ENCODE measurements around the gene TRIM65. TPM values are rescaled to one million over a fixed set of nuclear protein-coding genes. Genes with fewer than 3 reads are reported as not detected.

TRIM65 gene
- total and polyA plus RNA-seq, 2 of the 13 experiments (the other 11 are each of a cell fraction or from before 2014, with no cell fraction given), result 10.3 to 22.4 TPM

DNA sequence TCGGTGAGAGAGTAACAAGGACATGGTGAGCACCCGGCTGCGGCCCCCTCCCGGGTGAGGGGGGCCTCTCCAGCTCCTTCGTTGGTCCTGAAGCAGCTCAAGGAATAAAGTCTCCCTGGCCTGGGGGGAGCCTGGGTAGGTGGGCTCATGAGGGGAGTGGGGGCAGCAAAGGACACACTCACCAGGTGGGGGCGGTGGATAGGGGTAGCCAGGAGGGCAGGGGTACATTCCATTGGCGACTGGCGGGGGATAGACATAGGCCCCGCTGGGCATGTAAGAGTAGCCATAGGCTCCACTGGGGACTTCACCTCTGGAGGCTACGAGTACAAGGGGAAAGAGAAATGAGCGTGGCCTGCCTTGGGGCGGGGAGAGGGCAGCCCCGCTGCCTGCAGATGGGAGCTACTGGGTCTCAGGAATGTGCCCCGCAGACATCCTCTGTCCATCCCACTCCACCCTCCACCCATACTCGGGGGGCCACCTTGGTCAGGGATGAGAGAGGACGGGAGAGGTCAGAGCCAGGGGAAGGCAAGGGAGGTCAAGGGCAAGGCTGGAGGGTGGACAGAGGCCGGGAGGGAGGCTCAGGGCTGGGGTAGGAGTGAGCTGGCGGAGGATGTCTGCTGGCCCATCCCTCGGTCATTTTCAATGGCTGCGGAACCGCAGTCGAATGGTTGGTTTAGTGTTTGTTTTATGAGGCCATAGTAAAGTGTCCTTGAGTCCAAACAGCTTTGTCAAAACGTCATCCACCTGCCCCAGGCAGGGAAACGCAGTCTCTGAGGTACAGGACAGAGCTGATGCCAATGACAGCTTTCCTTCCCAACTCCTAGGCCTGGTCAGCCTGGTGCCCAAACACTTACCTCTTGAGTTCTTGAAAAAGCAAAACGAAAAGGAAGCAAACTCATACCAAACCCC, 48.9 kb downstream of the TRIM65 start (continued):
- TF ChIP-seq, protein P1, sequence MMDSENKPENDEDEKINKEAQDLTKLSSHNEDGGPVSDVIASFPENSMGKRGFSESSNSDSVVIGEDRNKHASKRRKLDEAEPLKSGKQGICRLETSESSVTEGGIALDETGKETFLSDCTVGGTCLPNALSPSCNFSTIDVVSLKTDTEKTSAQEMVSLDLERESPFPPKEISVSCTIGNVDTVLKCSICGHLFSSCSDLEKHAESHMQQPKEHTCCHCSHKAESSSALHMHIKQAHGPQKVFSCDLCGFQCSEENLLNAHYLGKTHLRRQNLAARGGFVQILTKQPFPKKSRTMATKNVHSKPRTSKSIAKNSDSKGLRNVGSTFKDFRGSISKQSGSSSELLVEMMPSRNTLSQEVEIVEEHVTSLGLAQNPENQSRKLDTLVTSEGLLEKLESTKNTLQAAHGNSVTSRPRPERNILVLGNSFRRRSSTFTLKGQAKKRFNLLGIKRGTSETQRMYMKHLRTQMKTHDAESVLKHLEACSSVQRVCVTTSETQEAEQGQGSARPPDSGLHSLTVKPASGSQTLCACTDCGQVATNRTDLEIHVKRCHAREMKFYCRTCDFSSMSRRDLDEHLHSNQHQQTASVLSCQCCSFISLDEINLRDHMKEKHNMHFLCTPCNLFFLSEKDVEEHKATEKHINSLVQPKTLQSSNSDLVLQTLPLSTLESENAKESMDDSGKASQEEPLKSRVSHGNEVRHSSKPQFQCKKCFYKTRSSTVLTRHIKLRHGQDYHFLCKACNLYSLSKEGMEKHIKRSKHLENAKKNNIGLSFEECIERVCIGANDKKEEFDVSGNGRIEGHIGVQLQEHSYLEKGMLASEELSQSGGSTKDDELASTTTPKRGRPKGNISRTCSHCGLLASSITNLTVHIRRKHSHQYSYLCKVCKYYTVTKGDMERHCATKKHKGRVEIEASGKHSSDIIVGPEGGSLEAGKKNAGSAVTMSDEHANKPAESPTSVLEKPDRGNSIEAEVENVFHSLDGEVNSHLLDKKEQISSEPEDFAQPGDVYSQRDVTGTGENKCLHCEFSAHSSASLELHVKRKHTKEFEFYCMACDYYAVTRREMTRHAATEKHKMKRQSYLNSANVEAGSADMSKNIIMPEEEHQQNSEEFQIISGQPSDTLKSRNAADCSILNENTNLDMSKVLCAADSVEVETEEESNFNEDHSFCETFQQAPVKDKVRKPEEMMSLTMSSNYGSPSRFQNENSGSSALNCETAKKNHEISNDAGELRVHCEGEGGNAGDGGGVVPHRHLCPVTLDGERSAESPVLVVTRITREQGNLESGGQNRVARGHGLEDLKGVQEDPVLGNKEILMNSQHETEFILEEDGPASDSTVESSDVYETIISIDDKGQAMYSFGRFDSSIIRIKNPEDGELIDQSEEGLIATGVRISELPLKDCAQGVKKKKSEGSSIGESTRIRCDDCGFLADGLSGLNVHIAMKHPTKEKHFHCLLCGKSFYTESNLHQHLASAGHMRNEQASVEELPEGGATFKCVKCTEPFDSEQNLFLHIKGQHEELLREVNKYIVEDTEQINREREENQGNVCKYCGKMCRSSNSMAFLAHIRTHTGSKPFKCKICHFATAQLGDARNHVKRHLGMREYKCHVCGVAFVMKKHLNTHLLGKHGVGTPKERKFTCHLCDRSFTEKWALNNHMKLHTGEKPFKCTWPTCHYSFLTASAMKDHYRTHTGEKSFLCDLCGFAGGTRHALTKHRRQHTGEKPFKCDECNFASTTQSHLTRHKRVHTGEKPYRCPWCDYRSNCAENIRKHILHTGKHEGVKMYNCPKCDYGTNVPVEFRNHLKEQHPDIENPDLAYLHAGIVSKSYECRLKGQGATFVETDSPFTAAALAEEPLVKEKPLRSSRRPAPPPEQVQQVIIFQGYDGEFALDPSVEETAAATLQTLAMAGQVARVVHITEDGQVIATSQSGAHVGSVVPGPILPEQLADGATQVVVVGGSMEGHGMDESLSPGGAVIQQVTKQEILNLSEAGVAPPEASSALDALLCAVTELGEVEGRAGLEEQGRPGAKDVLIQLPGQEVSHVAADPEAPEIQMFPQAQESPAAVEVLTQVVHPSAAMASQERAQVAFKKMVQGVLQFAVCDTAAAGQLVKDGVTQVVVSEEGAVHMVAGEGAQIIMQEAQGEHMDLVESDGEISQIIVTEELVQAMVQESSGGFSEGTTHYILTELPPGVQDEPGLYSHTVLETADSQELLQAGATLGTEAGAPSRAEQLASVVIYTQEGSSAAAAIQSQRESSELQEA (CRISPR knock-in tag; IDR thresholded peaks at IDR 0.05; ENCODE audit: not compliant biosample characterization), result no peak
- TF ChIP-seq ZNF713 (CRISPR knock-in tag; IDR thresholded peaks at IDR 0.05), result no peak
- TF ChIP-seq, protein P2, sequence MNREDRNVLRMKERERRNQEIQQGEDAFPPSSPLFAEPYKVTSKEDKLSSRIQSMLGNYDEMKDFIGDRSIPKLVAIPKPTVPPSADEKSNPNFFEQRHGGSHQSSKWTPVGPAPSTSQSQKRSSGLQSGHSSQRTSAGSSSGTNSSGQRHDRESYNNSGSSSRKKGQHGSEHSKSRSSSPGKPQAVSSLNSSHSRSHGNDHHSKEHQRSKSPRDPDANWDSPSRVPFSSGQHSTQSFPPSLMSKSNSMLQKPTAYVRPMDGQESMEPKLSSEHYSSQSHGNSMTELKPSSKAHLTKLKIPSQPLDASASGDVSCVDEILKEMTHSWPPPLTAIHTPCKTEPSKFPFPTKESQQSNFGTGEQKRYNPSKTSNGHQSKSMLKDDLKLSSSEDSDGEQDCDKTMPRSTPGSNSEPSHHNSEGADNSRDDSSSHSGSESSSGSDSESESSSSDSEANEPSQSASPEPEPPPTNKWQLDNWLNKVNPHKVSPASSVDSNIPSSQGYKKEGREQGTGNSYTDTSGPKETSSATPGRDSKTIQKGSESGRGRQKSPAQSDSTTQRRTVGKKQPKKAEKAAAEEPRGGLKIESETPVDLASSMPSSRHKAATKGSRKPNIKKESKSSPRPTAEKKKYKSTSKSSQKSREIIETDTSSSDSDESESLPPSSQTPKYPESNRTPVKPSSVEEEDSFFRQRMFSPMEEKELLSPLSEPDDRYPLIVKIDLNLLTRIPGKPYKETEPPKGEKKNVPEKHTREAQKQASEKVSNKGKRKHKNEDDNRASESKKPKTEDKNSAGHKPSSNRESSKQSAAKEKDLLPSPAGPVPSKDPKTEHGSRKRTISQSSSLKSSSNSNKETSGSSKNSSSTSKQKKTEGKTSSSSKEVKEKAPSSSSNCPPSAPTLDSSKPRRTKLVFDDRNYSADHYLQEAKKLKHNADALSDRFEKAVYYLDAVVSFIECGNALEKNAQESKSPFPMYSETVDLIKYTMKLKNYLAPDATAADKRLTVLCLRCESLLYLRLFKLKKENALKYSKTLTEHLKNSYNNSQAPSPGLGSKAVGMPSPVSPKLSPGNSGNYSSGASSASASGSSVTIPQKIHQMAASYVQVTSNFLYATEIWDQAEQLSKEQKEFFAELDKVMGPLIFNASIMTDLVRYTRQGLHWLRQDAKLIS (CRISPR knock-in tag; IDR thresholded peaks at IDR 0.05), result no peak
- TF ChIP-seq ZNF672 (CRISPR knock-in tag; IDR thresholded peaks at IDR 0.05), result no peak; the same call in 1 of the 2 replicates
- no peak for TF ChIP-seq ZNF44 (CRISPR knock-in tag; IDR thresholded peaks at IDR 0.05)
- TF ChIP-seq, protein P3, sequence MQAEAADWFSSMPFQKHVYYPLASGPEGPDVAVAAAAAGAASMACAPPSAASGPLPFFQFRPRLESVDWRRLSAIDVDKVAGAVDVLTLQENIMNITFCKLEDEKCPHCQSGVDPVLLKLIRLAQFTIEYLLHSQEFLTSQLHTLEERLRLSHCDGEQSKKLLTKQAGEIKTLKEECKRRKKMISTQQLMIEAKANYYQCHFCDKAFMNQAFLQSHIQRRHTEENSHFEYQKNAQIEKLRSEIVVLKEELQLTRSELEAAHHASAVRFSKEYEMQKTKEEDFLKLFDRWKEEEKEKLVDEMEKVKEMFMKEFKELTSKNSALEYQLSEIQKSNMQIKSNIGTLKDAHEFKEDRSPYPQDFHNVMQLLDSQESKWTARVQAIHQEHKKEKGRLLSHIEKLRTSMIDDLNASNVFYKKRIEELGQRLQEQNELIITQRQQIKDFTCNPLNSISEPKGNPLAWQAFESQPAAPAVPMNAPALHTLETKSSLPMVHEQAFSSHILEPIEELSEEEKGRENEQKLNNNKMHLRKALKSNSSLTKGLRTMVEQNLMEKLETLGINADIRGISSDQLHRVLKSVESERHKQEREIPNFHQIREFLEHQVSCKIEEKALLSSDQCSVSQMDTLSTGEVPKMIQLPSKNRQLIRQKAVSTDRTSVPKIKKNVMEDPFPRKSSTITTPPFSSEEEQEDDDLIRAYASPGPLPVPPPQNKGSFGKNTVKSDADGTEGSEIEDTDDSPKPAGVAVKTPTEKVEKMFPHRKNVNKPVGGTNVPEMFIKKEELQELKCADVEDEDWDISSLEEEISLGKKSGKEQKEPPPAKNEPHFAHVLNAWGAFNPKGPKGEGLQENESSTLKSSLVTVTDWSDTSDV (CRISPR knock-in tag; IDR thresholded peaks at IDR 0.05), result no peak
- TF ChIP-seq SAFB2 (CRISPR knock-in tag; IDR thresholded peaks at IDR 0.05; ENCODE audit: borderline replicate concordance, low read depth), result no peak
- no peak; the same call in 1 of the 2 replicates for TF ChIP-seq ZNF251 (CRISPR knock-in tag; IDR thresholded peaks at IDR 0.05)
- TF ChIP-seq RAD21 (CRISPR knock-in tag; IDR thresholded peaks at IDR 0.05), result no peak

Data from HepG2 (cell line).